ENCODE results near the gene OR10W1. TPM values are rescaled to one million over a fixed set of nuclear protein-coding genes. Genes with fewer than 3 reads are reported as not detected.

OR10W1 gene
- total and polyA plus RNA-seq, 2 donors (not counting 1 experiment from before 2014, with no cell fraction given), result not detected

DNA sequence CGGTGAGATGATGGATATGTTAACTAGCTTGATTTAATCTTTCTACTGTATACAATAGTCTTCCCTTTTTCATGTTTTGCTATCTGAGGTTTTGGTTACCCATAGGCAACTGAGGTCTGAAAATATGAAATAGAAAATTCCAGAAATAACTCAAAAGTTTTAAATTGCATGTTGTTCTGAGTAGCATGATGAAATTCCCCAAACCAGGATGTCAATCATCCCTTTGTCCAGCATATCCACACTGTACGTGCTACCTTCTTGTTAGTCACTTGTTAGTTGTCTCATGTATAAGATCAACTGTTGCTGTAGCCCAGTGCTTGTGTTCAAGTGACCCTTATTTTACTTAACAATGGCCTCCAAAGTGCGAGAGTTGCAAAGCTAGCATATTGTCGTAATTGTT, 21.2 kb upstream of the OR10W1 start:
- H3K27ac Mint-ChIP-seq, result no peak overlapping the region
- intact Hi-C loops (cut with micrococcal nuclease), result no loop called here
- Histone ChIP-seq H2AFZ (ENCODE audit: insufficient read depth, low read depth, low read length, poor library complexity, severe bottlenecking) (no peak overlapping the region), H3K4me2 (replicated peaks; ENCODE audit: low read depth, low read length, poor library complexity, severe bottlenecking) (no peak overlapping the region), H3K27ac (ENCODE audit: low read length in 2 of 2) (no peak overlapping the region), H3K4me1 (ENCODE audit: control insufficient read depth in 2 of 2, insufficient read depth in 2 of 2, low read length in 2 of 2) (no peaks in the 10 kb centered on the region), H3K79me2 (ENCODE audit: control insufficient read depth, insufficient read depth, low read length) (no peaks in the 10 kb centered on the region), H4K20me1 (ENCODE audit: control insufficient read depth, insufficient read depth, low read length, poor library complexity, severe bottlenecking) (no peaks in the 10 kb centered on the region), H3K9ac (ENCODE audit: low read length) (no peak overlapping the region), H3K36me3 (replicated peaks in 1 of 2; ENCODE audit: control extremely low read depth in 1 of 2, control insufficient read depth in 1 of 2, extremely low read depth in 1 of 2, insufficient read depth in 2 of 2, low read length in 1 of 2) (no peaks in the 10 kb centered on the region), H3K27me3 (replicated peaks in 1 of 4; ENCODE audit: control extremely low read depth in 1 of 4, control insufficient read depth in 3 of 4, insufficient read depth in 4 of 4, low read length in 3 of 4) (peaks cover 0 to 6% (median 0%) of the 10 kb centered on the region in 4 experiments), H3K9me3 (ENCODE audit: control extremely low read depth in 1 of 3, control insufficient read depth in 2 of 3, insufficient read depth in 1 of 3, low read length in 2 of 3) (no peaks in the 10 kb centered on the region), H3K4me3 (ENCODE audit: control extremely low read depth in 1 of 5, extremely low read depth in 1 of 5, insufficient read depth in 1 of 5, low read depth in 2 of 5, low read length in 4 of 5) (no peak overlapping the region)
- TF ChIP-seq EZH2 (IDR thresholded peaks at IDR 0.05; ENCODE audit: borderline replicate concordance, insufficient read depth, low read depth, low read length, poor library complexity, severe bottlenecking), result no peak
- TF ChIP-seq, protein P1, sequence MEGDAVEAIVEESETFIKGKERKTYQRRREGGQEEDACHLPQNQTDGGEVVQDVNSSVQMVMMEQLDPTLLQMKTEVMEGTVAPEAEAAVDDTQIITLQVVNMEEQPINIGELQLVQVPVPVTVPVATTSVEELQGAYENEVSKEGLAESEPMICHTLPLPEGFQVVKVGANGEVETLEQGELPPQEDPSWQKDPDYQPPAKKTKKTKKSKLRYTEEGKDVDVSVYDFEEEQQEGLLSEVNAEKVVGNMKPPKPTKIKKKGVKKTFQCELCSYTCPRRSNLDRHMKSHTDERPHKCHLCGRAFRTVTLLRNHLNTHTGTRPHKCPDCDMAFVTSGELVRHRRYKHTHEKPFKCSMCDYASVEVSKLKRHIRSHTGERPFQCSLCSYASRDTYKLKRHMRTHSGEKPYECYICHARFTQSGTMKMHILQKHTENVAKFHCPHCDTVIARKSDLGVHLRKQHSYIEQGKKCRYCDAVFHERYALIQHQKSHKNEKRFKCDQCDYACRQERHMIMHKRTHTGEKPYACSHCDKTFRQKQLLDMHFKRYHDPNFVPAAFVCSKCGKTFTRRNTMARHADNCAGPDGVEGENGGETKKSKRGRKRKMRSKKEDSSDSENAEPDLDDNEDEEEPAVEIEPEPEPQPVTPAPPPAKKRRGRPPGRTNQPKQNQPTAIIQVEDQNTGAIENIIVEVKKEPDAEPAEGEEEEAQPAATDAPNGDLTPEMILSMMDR (IDR thresholded peaks at IDR 0.05), result no peak
- DNase-seq, result no peak
- 100% methylated on average over 1 of the region's 4 CpGs for WGBS (ENCODE audit: insufficient coverage)
- ATAC-seq (ENCODE audit: low read depth), result no peak
- POLR2A ChIA-PET, result no interaction called here
- CTCF ChIA-PET, result no interaction called here
- H3K4me3 Mint-ChIP-seq, result no peak overlapping the region
- H3K9me3 Mint-ChIP-seq (ENCODE audit: insufficient read depth), result no peaks in the 10 kb centered on the region
- no peaks in the 10 kb centered on the region for H3K4me1 Mint-ChIP-seq
- peaks cover 25% of the 10 kb centered on the region for H3K27me3 Mint-ChIP-seq

DNA sequence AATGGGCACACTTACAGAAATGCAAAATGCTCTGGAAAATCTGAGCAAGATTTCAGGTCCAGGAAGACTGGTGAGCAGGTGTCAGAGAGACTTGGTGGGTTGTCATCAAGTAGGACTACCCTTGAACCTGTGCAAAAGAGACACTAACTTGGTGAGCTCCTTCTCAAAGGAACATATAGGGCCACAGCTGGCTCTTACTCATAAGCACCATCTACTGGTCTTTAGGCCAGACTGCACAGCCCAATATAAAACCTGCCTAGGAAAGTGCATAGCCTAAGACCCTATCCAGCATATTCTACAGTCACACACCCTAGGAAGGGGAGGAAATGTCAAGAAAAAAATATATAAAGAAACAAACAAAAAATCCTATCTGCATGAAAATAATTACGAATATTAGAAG, 18.2 kb upstream of the OR10W1 start:
- Histone ChIP-seq H3K79me2 (ENCODE audit: control insufficient read depth, insufficient read depth, low read length) (no peaks in the 10 kb centered on the region), H4K20me1 (ENCODE audit: control insufficient read depth, insufficient read depth, low read length, poor library complexity, severe bottlenecking) (no peaks in the 10 kb centered on the region), H3K27ac (ENCODE audit: low read length in 2 of 2) (no peak overlapping the region), H2AFZ (ENCODE audit: insufficient read depth, low read depth, low read length, poor library complexity, severe bottlenecking) (no peak overlapping the region), H3K27me3 (replicated peaks in 1 of 4; ENCODE audit: control extremely low read depth in 1 of 4, control insufficient read depth in 3 of 4, insufficient read depth in 4 of 4, low read length in 3 of 4) (peaks cover 0 to 6% (median 0%) of the 10 kb centered on the region in 4 experiments), H3K4me2 (replicated peaks; ENCODE audit: low read depth, low read length, poor library complexity, severe bottlenecking) (no peak overlapping the region), H3K9ac (ENCODE audit: low read length) (no peak overlapping the region), H3K36me3 (replicated peaks in 1 of 2; ENCODE audit: control extremely low read depth in 1 of 2, control insufficient read depth in 1 of 2, extremely low read depth in 1 of 2, insufficient read depth in 2 of 2, low read length in 1 of 2) (no peaks in the 10 kb centered on the region), H3K9me3 (ENCODE audit: control extremely low read depth in 1 of 3, control insufficient read depth in 2 of 3, insufficient read depth in 1 of 3, low read length in 2 of 3) (peaks cover 0 to 10% (median 0%) of the 10 kb centered on the region in 3 donors), H3K4me1 (ENCODE audit: control insufficient read depth in 2 of 2, insufficient read depth in 2 of 2, low read length in 2 of 2) (no peaks in the 10 kb centered on the region), H3K4me3 (ENCODE audit: control extremely low read depth in 1 of 5, extremely low read depth in 1 of 5, insufficient read depth in 1 of 5, low read depth in 2 of 5, low read length in 4 of 5) (no peak overlapping the region)
- H3K4me1 Mint-ChIP-seq, result no peaks in the 10 kb centered on the region
- no peak overlapping the region for H3K27ac Mint-ChIP-seq
- no peak for TF ChIP-seq EZH2 (IDR thresholded peaks at IDR 0.05; ENCODE audit: borderline replicate concordance, insufficient read depth, low read depth, low read length, poor library complexity, severe bottlenecking)
- TF ChIP-seq, protein P1 (IDR thresholded peaks at IDR 0.05), result no peak
- ATAC-seq (ENCODE audit: low read depth), result no peak
- WGBS (ENCODE audit: insufficient coverage), result no CpG with 5 or more reads among the region's 1 CpG
- H3K27me3 Mint-ChIP-seq, result peaks cover 19% of the 10 kb centered on the region
- POLR2A ChIA-PET, result no interaction called here
- H3K4me3 Mint-ChIP-seq, result no peak overlapping the region
- DNase-seq, result peak; percentile 9
- intact Hi-C loops (cut with micrococcal nuclease), result no loop called here
- no peaks in the 10 kb centered on the region for H3K9me3 Mint-ChIP-seq (ENCODE audit: insufficient read depth)
- CTCF ChIA-PET, result interaction anchor here (0.9 to 1.5 kb wide), 3 partner anchors 718 to 941 kb away, joined by 3 to 5 read pairs (median 3); no protein-coding TSS in a partner anchor
